Keratinocyte (primary cell): Measurements from ENCODE around the gene SMYD4. TPM values are rescaled to one million over a fixed set of nuclear protein-coding genes. Genes with fewer than 3 reads are reported as not detected.

Source experiments
- DNase-seq: peaks from one replicate; pipeline ENCODE4 v3.0.0-alpha.2; 2011; ENCODE audit warnings: low read depth, missing footprints, low spot score
- FAIRE-seq: peaks from 2 replicates; lab custom pipeline; 2011; peaks lifted over from hg19 to GRCh38; lab: Jason Lieb, UNC
- H2AFZ ChIP-seq: 2 replicates; pipeline ENCODE4 v1.6.0; 2012; ENCODE audit warnings: low read length, control low read depth, inconsistent platforms; ENCODE audit not compliant: control insufficient read depth
- H3K27ac ChIP-seq: 2 replicates; pipeline ENCODE4 v1.5.1; 2011; ENCODE audit warnings: low read length; ENCODE audit not compliant: control insufficient read depth, insufficient read depth
- H3K27me3 ChIP-seq: 3 replicates; pipeline ENCODE4 v1.6.0; 2011; ENCODE audit warnings: low read length; ENCODE audit not compliant: control insufficient read depth, insufficient read depth; ENCODE audit errors: extremely low read depth
- H3K36me3 ChIP-seq, 2 experiments: 2 replicates in 1 of 2; 3 replicates in 1 of 2; pipeline ENCODE4 v1.5.1; 2011; ENCODE audit warnings: low read length in 2 of 2, mild to moderate bottlenecking in 1 of 2; ENCODE audit not compliant: control insufficient read depth in 2 of 2, insufficient read depth in 2 of 2; ENCODE audit errors: extremely low read depth in 1 of 2
- H3K4me1 ChIP-seq: 3 replicates; pipeline ENCODE4 v1.5.1; 2011; ENCODE audit warnings: low read length; ENCODE audit not compliant: control insufficient read depth, insufficient read depth; ENCODE audit errors: extremely low read depth
- H3K4me2 ChIP-seq: 3 replicates; pipeline ENCODE4 v1.6.0; 2011; ENCODE audit warnings: low read depth, low read length; ENCODE audit not compliant: control insufficient read depth, insufficient read depth; ENCODE audit errors: extremely low read depth
- H3K4me3 ChIP-seq, 3 experiments: fragments of 200-600 bp in 1 of 3; sonication (generic) in 1 of 3; 2 replicates in 2 of 3; 3 replicates in 1 of 3; pipeline ENCODE4 v1.5.1; 2011 to 2016; ENCODE audit warnings: low read length in 3 of 3, mild to moderate bottlenecking in 3 of 3, control low read depth in 2 of 3, inconsistent platforms in 1 of 3, low read depth in 1 of 3, mixed read lengths in 1 of 3, mixed run types in 1 of 3, moderate library complexity in 1 of 3; ENCODE audit not compliant: control insufficient read depth in 2 of 3, insufficient read depth in 2 of 3; ENCODE audit errors: extremely low read depth in 1 of 3
- H3K79me2 ChIP-seq: 2 replicates; pipeline ENCODE4 v1.6.0; 2012; ENCODE audit warnings: low read length; ENCODE audit not compliant: control insufficient read depth, insufficient read depth
- H3K9ac ChIP-seq: 3 replicates; pipeline ENCODE4 v1.6.0; 2011; ENCODE audit warnings: low read length; ENCODE audit not compliant: control insufficient read depth, insufficient read depth; ENCODE audit errors: extremely low read depth
- H3K9me1 ChIP-seq: 3 replicates; pipeline ENCODE4 v1.6.0; 2011; ENCODE audit warnings: low read length; ENCODE audit not compliant: control insufficient read depth, insufficient read depth; ENCODE audit errors: extremely low read depth
- H3K9me3 ChIP-seq: 2 replicates; pipeline ENCODE4 v1.5.1; 2012; ENCODE audit warnings: low read depth, low read length; ENCODE audit not compliant: control insufficient read depth
- H4K20me1 ChIP-seq: 3 replicates; pipeline ENCODE4 v1.6.0; 2011; ENCODE audit warnings: low read length; ENCODE audit not compliant: control insufficient read depth, insufficient read depth; ENCODE audit errors: extremely low read depth
- EZH2 ChIP-seq: IDR thresholded peaks from one replicate; pipeline ENCODE4 v1.6.1; 2012; ENCODE audit warnings: inconsistent platforms, mild to moderate bottlenecking, low read length, moderate library complexity
- dilution Hi-C: fragments of 300-500 bp; cut with MboI; formaldehyde crosslinking; loops from one replicate; pipeline ENCODE4 v1.7.0; 2020; ENCODE audit warnings: low sequenced_read_pairs; ENCODE audit not compliant: extremely low pct_ligation_motif_present
- polyA plus RNA-seq, 5 experiments: library from polyadenylated mRNA; depleted of rRNA in 3 of 5; stranded (reverse) in 3 of 5; stranded (forward) in 1 of 5; unstranded in 1 of 5; fragments of >200 nt; gene quantifications; 1 replicate in 1 of 5; 2 replicates in 3 of 5; 3 replicates in 1 of 5; pipeline versions ENCODE4 v1.2.1 to v1.2.3, GENCODE V29; 2011 to 2012; ENCODE audit warnings: missing spikeins in 2 of 5, low read depth in 1 of 5, low replicate concordance in 1 of 5
- TF ChIP-seq, protein P1 (sequence below), 3 experiments: IDR thresholded peaks in 1 of 3; conservative IDR thresholded peaks in 1 of 3; optimal IDR thresholded peaks in 1 of 3; 2 replicates in 2 of 3; 3 replicates in 1 of 3; pipeline versions ENCODE3 to v1.5.1; 2011; ENCODE audit warnings: low read length in 3 of 3, mild to moderate bottlenecking in 3 of 3, moderate library complexity in 2 of 3, control low read depth in 1 of 3, inconsistent platforms in 1 of 3; ENCODE audit not compliant: insufficient read depth in 2 of 3; ENCODE audit errors: extremely low read depth in 1 of 3

Gene SMYD4
- polyA plus RNA-seq, 1 donor (not counting 4 experiments of a cell fraction or from before 2014, with no cell fraction given): 6.3 TPM

DNA sequence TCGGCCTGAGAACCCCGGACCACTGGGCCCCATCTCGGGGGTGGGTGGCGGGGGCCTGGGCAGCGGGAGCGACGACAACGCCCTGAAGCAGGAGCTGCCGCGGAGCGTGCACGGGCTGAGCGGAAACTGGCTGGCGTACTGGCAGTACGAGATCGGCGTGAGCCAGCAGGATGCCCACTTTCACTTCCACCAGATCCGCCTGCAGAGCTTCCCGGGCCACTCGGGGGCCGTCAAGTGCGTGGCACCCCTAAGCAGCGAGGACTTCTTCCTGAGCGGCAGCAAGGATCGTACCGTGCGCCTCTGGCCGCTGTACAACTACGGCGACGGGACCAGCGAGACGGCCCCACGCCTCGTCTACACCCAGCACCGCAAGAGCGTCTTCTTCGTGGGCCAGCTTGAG lies 95.9 kb downstream of the SMYD4 start:
- TF ChIP-seq, protein P1, sequence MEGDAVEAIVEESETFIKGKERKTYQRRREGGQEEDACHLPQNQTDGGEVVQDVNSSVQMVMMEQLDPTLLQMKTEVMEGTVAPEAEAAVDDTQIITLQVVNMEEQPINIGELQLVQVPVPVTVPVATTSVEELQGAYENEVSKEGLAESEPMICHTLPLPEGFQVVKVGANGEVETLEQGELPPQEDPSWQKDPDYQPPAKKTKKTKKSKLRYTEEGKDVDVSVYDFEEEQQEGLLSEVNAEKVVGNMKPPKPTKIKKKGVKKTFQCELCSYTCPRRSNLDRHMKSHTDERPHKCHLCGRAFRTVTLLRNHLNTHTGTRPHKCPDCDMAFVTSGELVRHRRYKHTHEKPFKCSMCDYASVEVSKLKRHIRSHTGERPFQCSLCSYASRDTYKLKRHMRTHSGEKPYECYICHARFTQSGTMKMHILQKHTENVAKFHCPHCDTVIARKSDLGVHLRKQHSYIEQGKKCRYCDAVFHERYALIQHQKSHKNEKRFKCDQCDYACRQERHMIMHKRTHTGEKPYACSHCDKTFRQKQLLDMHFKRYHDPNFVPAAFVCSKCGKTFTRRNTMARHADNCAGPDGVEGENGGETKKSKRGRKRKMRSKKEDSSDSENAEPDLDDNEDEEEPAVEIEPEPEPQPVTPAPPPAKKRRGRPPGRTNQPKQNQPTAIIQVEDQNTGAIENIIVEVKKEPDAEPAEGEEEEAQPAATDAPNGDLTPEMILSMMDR (optimal IDR thresholded peaks at IDR 0.05 in 1 of 3, IDR thresholded peaks at IDR 0.05 in 1 of 3, conservative IDR thresholded peaks at IDR 0.05 in 1 of 3; ENCODE audit: extremely low read depth in 1 of 3, insufficient read depth in 2 of 3, low read length in 3 of 3): no peak
- TF ChIP-seq EZH2: no peak
- H3K36me3 ChIP-seq: peaks cover 2 to 16% of the 10 kb centered on the region in 2 experiments
- no peak for FAIRE-seq
- H3K4me3 ChIP-seq: no peak overlapping the region
- no peak overlapping the region for H3K4me2 ChIP-seq
- H2AFZ ChIP-seq: no peak overlapping the region
- no peak overlapping the region for H3K9ac ChIP-seq
- no peaks in the 10 kb centered on the region for H3K9me3 ChIP-seq
- no peak overlapping the region for H3K27ac ChIP-seq
- no peaks in the 10 kb centered on the region for H3K79me2 ChIP-seq
- H3K27me3 ChIP-seq: no peaks in the 10 kb centered on the region
- dilution Hi-C loops: loop anchor here (5.0 kb wide), 1 partner anchor 49 kb away; no protein-coding TSS in a partner anchor
- DNase-seq: no peak
- H3K9me1 ChIP-seq: no peaks in the 10 kb centered on the region
- H3K4me1 ChIP-seq: peaks cover 20% of the 10 kb centered on the region
- H4K20me1 ChIP-seq: no peaks in the 10 kb centered on the region

GRCh38 chr17:1732833-1733321 lies 96.8 kb downstream of the SMYD4 start:
- Histone ChIP-seq H3K36me3 (peaks cover 6 to 16% of the 10 kb centered on the region in 2 experiments), H3K79me2 (no peaks in the 10 kb centered on the region), H3K9me3 (no peaks in the 10 kb centered on the region)

More at GRCh38 chr17:1732833-1733321, 96.8 kb downstream of the SMYD4 start:
- no peak overlapping the region for H3K4me2 ChIP-seq
- no peaks in the 10 kb centered on the region for H4K20me1 ChIP-seq
- no peak overlapping the region for H2AFZ ChIP-seq
- DNase-seq (no peak), FAIRE-seq (no peak)
- no peak overlapping the region for H3K27ac ChIP-seq
- dilution Hi-C loops: loop anchor here (5.0 kb wide), 1 partner anchor 49 kb away; no protein-coding TSS in a partner anchor
- H3K4me3 ChIP-seq: no peak overlapping the region
- H3K9ac ChIP-seq: no peak overlapping the region
- no peaks in the 10 kb centered on the region for H3K9me1 ChIP-seq
- TF ChIP-seq EZH2: no peak
- TF ChIP-seq, protein P1 (optimal IDR thresholded peaks at IDR 0.05 in 1 of 3, IDR thresholded peaks at IDR 0.05 in 1 of 3, conservative IDR thresholded peaks at IDR 0.05 in 1 of 3; ENCODE audit: extremely low read depth in 1 of 3, insufficient read depth in 2 of 3, low read length in 3 of 3): no peak
- peaks cover 20% of the 10 kb centered on the region for H3K4me1 ChIP-seq
- no peaks in the 10 kb centered on the region for H3K27me3 ChIP-seq
